ENCODE results near the gene SSC5D.

SSC5D gene

DNA sequence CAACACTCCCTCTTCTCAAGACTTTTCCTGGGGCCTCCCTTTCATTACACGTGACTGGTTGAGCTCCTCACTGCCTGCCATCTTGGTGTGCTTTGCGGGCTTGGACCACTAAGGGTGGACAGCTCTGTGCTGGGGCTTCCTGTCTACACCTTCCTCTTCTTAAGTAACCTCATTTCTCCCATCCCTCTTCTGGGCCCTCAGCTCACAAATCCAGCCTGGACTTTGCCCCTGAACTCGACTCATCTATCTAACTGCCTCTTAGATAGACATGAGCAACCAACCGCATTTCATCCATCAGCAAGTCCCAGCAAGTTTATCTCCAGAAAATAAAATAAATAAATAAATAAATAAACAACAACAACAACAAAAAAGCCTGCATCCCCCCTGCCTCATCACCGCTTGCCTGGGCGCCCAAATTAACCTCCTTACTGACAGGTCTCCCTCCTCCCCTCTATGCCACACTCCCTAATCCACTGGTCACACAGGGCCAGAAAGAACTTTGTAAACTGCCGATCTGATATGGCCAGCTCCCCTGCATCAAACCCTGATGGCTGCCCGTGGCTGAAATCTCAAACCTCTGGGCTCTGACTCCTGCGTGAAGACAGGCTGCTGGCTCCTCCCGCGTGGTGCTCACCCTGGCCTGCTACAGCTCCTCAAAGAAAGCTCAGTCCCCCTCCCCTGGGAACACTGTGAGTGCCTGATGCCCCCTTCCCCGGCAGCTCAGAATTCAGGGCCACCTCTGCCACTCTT lies 34.5 kb upstream of the SSC5D start:
- no peak overlapping the region for H3K27ac ChIP-seq
- no peak for DNase-seq (ENCODE audit: low read depth, low spot score)

DNA sequence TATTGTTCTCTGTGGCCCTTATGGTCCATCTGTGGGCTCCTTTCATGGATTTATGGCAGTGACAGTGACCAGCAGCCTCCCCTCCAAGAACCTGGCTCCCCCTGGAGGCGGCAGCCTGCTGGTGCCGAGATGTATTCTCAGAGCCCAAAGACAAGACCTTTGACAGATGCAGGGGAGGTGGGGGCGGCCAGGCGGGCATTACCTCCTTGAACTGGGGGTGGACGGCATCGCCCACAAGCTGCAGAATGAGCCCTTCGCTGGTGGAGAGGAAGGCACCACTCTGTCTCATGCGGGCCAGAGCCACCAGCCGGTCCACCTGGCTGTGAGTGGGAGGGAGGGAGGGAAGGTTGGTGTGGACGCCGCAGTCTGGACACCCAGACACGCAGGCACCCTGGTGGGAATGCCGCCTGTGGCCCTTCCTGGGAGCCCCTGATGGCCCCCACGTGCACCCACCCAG lies 33.4 kb upstream of the SSC5D start:
- no peak for DNase-seq (ENCODE audit: low read depth, low spot score)
- no peak overlapping the region for H3K27ac ChIP-seq

DNA sequence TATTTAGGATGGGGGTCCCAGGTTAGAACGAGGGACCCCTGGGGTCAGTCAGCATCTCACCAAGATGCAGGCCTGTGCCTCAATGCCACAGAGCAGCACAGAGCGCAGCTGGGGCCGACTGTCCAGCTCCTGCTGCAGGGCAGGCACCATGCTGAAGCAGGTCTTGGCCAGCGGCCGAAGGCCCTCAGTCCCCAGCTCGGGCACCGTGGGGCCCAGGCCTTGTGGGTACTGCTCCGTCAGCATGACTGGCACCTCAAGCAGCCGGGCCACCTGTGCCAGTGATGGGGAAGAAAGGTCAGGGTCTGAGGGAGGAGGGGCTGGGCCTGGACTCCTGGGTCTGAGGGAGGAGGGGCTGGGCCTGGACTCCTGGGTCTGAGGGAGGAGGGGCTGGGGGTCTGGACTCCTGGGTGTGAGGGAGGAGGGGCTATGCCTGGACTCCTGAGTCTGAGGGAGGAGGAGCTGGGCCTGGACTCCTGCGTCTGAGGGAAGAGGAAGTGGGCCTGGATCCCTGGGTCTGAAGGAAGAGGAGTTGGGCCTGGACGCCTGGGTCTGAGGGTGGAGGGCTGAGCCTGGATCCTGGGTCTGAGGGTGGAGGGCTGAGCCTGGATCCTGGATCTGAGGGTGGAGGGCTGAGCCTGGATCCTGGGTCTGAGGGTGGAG lies 32.5 kb upstream of the SSC5D start:
- no peak overlapping the region for H3K27ac ChIP-seq
- no peak for DNase-seq (ENCODE audit: low read depth, low spot score)

DNA sequence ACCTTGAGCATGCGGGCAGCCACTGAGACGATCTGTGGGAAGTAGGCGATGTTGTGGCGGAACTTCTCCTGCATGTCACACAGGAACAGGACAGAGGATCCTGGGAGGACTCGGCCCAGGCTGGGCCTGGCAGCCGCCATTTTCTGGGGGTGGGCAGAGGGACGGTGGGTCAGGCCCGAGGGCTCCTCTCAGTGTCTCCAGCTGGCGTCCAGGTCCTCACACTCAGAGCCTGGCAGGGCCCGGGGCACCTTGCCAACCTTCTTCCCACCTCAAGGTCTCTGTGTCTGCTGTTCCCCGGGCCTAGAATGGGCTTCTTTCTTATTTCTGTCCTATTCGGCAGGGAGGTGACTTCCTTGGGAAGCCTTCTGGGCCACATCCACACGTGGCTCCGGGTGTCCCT lies 31.9 kb upstream of the SSC5D start:
- no peak for DNase-seq (ENCODE audit: low read depth, low spot score)
- no peak overlapping the region for H3K27ac ChIP-seq

DNA sequence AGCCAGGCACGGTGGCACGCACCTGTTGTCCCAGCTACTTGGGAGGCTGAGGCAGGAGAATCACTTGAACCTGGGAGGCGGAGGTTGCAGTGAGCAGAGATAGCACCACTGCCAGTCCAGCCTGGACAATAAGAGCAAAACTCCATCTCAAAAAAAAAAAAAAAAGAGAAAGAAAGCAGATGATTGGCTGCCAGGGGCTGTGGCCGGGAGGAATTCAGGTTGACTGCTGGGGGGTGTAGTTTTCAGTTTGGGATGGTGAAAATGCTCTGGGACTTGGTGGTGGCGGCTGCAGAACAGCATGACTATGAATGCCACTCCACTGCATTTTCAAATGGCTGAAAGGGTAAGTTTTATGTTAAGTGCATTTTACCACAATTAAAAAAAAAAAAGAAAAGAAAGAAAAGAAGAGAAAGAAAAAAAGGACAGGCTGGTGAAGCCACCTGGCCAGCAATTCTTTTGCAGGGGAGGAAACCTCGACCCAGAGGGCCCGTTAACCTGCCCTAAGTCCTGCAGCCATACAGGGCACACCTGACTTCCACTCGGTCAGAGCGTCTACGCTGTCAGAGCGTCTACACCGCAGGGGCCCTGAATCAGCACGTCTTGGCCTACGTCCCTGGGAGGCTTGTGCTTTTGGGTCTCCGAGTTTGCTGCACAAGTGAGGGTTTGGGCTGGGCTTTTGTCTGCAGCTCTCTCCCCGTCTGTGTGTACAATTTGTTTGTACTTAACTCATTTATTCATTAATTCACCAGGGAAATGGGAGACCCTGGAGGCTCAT lies 30.4 kb upstream of the SSC5D start:
- H3K27ac ChIP-seq: no peak overlapping the region
- DNase-seq (ENCODE audit: low read depth, low spot score): no peak

DNA sequence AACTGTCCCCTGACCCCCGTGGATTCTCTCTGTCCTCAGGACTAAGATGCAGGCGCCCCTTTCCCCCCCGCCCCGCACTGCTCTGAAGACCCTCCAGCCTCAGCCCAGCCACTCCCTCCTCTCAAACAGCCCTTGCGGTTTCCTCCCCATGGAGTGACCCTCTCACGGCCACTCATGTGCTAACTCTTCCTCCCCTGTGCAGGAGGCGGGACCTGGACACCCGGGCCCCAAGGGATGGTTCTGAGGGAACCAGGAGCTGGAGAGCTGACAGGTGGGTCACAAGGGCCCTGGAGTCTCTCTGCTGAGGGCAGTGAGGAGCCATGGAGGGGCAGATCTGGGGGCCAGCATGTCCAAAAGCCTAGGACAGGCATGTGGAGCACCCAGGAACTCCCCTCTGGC lies 28.7 kb upstream of the SSC5D start:
- no peak for DNase-seq (ENCODE audit: low read depth, low spot score)
- H3K27ac ChIP-seq: no peak overlapping the region

DNA sequence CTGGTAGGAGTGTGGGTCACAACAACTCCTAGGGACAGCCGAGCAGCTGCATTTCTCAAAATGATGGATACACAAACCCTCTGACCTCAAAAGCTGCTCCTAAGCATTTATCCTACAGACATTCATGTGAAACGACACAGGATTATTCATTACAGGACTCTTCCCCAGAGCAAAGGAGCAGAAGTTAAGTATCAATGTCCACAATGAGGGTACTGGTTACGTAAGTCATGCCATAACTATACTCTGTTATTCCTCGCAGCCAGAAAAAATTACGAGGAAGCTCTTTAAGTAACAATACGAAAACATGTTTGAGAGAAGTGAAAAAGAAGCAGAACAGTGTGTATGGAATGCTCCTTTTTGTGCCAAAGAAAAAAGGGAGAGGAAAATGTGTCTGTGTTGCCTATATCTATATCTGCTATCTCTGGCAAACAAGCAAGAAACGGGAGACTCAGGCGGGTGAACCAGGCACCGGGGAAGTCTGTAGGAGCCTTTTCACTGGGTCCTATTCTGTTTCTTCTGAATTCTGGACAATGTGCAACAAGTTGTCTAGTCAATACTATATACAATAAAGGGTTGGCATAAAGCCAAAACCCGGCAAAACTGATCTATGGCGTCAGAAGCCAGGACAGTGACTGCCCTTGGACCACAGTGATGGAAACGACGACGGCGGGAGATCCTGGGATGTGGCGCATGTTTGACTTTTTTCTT lies 28.1 kb upstream of the SSC5D start:
- no peak for DNase-seq (ENCODE audit: low read depth, low spot score)
- no peak overlapping the region for H3K27ac ChIP-seq

DNA sequence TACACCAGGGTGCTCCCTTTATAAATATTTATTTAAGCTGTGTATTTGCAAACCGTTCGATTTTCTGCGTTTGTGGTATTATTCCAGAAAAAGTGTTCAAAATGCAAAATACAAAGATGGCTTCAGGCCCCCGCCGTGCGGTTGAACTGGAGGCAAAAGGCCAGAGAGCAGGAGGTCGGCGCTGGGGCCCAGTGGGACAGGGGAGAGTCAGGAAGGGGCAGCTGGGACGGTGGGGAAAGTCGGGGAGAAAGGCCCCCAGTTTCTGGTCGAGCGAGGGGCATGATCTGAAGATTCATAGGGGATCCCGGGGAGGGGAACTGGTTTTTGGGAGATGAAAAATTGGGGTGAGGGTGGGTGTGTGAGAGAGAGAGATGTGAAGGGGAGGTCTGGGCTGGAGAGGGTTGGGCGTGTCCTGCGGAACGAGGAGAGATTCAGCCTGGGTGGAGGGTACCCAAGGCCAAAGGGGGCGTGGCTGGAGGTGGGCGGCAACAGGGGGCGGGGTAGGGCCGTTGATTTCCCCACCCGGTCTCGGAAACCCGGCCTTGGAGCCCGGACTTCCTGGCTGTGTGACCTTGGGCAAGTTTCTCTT lies 27.5 kb upstream of the SSC5D start:
- no peak overlapping the region for H3K27ac ChIP-seq
- no peak for DNase-seq (ENCODE audit: low read depth, low spot score)

DNA sequence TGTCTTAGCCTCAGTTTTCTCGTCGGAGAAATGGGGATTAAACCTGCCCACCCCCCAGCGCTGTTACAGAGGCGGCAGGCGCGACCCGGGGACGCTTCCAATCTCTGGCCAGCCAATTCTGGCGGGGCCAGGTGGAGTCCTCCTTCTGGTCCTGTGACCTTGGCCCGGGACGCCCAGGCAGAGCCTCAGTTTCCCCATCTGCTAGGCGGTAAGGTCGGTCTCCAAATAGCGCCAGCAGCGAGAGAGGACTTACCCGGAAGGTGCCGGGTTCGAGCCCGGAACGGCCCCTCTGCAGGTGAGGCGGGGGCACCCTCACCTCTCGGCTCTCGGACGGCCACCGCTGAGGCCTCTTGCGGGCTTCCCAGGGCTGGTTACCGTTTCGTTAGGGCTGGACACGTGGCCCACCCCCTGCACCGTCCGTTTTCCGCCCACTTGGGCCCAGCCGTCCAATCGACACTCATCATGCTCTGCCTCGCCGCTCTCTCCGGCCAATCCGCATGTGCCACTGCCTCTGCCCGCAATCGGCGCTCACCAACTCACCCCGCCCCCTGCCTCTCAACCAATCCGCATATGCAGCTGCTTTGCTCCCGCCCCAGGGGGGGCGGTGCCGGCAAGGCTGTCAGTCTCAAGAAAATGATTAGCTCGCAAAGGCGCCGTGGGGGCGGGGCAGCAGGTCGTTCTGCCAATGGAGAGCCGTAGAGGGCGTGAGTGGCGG lies 26.8 kb upstream of the SSC5D start, which contains the start of gene ISOC2:
ISOC2 (minus strand) TSS at position 384 of the 715 bp plus-strand sequence. CDS start 5,156 bp downstream, outside the sequence.
- peak; percentile 98 for DNase-seq (ENCODE audit: low read depth, low spot score)
- H3K27ac ChIP-seq: no peak within 1 kb of the TSS

DNA sequence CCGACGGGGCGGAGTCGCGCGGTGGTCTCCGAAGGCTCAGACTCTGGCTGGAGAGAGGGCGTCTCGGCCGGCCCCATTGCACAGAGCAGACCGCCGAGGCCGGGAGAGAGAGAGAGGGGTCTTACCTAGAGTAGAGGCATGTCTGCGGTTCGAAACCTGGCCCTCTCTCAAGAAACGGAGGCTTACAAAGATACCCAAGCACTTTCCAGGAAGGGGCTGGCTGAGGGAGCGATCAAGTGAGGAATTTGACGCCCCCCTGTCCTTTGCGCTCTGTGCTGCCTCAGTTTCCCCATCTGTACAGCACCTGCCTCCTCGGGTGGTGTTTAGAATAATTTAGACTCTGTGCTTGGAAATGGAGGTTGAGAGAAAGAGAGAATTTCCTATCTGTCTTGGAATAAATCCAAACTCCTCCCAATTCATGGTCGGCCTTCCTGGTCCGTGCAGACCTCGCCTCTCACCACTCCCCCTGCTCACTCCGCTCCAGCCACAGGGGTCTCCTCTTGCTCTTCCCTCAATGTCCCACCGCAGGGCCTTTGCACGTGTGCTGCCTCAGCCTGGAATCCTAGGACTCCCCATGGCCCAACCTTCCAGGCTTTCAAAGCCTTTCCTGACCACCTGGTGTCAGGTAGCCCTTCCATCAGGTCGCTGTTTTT lies 26.1 kb upstream of the SSC5D start:
- DNase-seq (ENCODE audit: low read depth, low spot score): no peak
- no peak overlapping the region for H3K27ac ChIP-seq

DNA sequence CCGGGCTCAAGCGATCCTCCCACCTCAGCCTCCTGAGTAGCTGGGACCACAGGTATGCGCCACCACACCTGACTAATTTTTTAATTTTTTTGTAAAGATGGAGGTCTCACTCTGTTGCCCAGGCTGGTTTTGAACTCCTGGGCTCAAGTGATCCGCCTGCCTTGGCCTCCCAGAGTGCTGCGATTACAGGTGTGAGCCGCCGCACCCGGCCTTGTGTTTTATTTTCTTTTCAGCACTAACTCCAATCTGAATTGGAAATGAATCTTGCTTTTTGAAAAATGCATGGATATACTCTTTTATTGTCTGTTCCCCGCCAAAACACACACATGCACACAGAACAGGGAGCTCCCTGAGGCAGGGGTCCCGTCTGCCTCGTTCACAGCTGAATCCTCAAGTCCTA lies 25.5 kb upstream of the SSC5D start:
- no peak for DNase-seq (ENCODE audit: low read depth, low spot score)
- no peak overlapping the region for H3K27ac ChIP-seq

DNA sequence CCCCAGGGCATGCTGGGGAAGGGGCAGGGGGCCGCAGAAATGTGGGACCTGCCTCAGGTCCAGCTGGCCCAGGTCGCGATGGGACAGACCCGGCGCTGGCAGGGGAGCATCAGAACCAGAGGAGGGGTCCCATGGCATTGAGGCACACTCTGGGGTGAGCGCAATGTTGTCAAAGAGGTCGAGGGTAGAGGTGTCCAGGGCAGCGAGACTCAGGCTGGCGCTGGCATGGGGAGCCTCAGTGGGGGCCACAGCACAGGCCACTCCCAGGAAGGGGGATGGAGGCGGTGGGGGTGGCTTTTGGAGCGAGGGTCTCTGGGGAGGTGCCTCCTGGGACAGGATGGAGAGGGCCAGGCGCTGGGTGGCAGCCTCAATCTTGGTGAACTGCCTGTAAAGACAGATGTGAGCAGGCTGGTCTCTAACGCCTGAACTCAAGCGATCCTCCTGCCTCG lies 24.6 kb upstream of the SSC5D start:
- H3K27ac ChIP-seq: no peak overlapping the region
- no peak for DNase-seq (ENCODE audit: low read depth, low spot score)

DNA sequence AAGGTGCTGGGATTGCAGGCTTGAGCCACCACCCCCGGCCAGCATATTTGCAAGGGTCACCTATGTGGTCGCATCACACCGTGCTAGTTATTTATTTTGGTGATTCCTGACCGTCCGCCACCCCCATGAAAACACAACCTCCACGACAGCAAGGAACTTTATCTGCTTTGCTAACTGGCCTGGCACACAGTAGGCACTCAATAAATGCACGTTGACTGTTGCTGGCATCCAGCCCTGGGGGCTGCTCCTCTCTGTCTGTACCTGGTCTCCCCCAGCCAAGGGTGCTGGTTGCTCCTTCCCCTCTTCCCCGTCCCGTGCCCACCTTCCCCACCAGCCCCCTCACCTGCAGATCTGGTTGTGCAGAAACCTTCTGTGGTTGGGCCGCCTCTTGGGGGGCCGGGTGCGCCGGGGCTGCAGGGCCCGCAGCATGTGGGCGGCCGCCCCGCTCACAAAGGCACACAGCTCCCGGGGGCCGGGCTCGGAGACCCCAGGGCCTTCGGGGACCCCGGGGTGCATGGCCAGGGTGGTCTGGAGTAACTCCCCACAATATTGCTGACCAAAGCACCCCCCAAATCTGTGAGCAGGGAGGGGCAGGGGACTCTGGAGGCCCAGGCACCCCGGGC lies 24.1 kb upstream of the SSC5D start:
- no peak for DNase-seq (ENCODE audit: low read depth, low spot score)
- H3K27ac ChIP-seq: no peak overlapping the region

DNA sequence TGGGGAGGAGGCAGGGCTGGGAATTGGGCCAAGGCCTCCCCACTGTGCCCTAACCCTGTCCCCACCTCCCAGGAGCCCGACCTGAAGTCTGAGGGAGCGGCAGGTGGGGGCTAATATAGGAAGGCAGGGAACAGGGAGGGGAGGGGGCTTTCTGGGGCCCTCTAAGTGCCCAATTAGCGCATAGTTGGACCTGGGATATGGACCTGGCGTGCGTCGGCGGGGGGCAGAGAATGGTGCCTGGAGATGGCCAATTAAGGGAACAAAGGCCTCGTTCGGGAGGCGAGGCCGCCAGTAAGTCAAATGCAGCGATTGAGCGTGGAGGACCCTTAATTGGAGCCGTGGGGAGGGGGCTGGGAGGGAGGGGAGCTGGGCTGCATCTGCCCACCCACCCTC lies 23.6 kb upstream of the SSC5D start, which contains the start of gene C19orf85:
C19orf85 (minus strand) TSS at position 90 of the 393 bp plus-strand sequence. CDS start 197 bp downstream, outside the sequence.
- H3K27ac ChIP-seq: no peak within 1 kb of the TSS
- no peak for DNase-seq (ENCODE audit: low read depth, low spot score)

DNA sequence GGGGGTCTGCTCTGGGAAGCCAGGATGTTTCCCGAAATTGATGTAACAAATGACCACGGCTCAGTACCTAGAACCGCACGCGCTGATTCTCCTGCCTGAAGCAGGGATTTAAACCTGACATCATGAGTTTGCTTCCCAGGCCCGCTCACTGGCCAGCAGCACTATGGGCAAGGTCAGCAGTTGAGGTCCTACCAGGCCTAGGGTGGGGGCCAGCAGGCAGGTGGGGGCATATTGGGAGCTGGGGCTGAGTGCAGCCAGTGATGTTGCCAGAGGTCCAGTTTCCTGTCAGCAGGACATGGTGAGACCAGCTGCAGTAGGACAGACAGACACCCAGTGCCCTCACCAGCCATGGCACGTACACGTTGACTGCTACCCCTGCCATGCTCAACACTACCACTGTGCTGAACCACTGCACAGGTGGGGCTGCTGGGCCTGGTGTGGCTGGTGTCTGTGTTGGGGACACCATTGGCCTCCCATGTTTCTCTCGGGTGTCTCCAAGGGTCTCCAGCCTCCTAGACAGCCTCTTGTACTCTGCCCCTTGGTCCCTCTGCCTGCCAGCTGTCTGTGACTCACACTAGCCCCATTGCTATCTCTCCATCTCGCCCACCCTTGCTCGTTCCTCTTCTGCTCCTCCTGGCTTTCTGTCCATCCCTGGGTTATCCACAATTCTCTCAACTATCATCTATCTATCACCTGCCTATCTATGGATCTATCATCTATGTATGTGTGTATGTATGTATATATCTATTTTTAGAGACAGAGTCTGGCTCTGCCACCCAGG lies 22.6 kb upstream of the SSC5D start:
- no peak overlapping the region for H3K27ac ChIP-seq
- DNase-seq (ENCODE audit: low read depth, low spot score): no peak

DNA sequence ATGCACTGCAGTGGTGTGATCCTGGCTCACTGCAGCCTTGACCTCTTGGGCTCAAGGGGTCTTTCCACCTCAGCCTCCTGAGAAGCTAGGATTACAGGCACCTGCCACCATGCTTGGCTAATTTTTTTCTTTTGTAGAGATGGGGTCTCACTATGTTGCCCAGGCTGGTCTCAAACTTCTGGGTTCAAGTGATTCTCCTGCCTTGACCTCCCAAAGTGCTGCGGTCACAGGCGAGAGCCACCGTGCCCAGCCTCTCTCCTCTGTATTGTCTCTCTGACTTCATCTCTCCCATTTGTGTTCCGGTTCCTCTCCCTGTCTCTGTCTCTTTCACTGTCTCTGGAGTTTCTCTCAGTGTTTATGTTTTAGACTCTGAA lies 22.0 kb upstream of the SSC5D start:
- H3K27ac ChIP-seq: no peak overlapping the region
- DNase-seq (ENCODE audit: low read depth, low spot score): no peak

DNA sequence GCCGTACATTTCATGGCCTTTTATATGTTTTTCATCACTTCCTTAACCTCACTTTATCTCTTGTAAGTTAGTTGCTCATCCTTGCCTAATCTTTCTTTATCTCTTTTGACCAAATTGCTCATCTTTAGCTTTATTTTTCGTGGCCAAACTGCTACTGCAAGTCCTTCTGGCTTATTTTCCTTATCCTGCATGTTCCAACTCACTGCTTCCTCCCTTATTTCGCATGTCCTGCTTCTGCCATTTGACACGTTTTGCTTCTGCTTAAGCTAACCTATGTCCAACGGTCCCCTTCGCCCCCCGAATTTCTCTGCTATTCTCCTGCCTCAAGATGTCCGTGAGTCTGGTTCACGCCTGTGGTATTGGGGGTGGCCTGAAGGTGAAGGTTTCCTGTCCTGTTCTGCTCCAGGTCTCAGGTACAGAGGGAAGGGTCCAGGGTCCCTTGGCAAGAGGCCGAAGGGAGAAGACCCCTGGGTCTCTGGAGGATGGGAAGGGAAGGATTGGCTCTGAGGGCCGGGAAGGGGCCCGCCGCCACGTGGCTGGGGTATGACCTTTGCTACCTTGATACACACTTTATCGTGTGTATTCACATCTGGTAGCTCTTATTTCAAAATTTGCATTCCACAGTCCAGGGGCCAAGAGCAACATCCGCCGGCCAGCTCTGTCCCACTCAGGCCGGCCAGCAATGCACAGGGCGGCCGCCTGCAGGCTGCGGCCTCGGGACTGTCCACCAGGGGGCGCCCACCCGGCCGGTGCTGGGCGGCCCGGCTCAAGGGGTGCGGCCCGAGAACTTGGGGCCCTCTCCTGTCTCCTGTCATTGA lies 20.8 kb upstream of the SSC5D start:
- DNase-seq (ENCODE audit: low read depth, low spot score): no peak
- H3K27ac ChIP-seq: no peak overlapping the region
